RPMI7951 (cell line): ENCODE results near the gene TIMP3. TPM values are rescaled to one million over a fixed set of nuclear protein-coding genes. Genes with fewer than 3 reads are reported as not detected.

ENCODE experiments used
- DNase-seq: peaks from one replicate; pipeline ENCODE4 v3.0.0-alpha.2; 2012; ENCODE audit warnings: low read depth
- total RNA-seq: library from RNA; depleted of rRNA; stranded (reverse); fragments of >200 nt; shearing (Covaris generic); gene quantifications from 2 replicates; pipeline ENCODE4 v1.2.3, GENCODE V29; 2014

TIMP3 gene
- total RNA-seq, 1 experiment from 2014 or later = 593 TPM

GRCh38 chr22:32785321-32786026 is 16.0 kb upstream of the TIMP3 start:
- no peak for DNase-seq

- DNase-seq = no peak
Measured at GRCh38 chr22:32786027-32786418, 15.5 kb upstream of the TIMP3 start.

- no peak for DNase-seq
Measured at GRCh38 chr22:32788904-32789624, 12.4 kb upstream of the TIMP3 start.

- DNase-seq = no peak
Measured at GRCh38 chr22:32789797-32790620, 11.5 kb upstream of the TIMP3 start.

GRCh38 chr22:32791056-32791455 is 10.4 kb upstream of the TIMP3 start:
- DNase-seq = no peak

- no peak for DNase-seq
Measured at GRCh38 chr22:32791485-32791884, 10.0 kb upstream of the TIMP3 start.

- DNase-seq = no peak
Measured at GRCh38 chr22:32793589-32793988, 7.9 kb upstream of the TIMP3 start.

GRCh38 chr22:32794449-32795213 is 6.9 kb upstream of the TIMP3 start:
- DNase-seq = peak; percentile 48

GRCh38 chr22:32795214-32795596 is 6.3 kb upstream of the TIMP3 start:
- no peak for DNase-seq

- DNase-seq = peak; percentile 99
Measured at GRCh38 chr22:32796865-32797573, 4.5 kb upstream of the TIMP3 start.

GRCh38 chr22:32799496-32799895 is 2.0 kb upstream of the TIMP3 start:
- DNase-seq = no peak

GRCh38 chr22:32800158-32800882 is 1.2 kb upstream of the TIMP3 start:
- no peak for DNase-seq

GRCh38 chr22:32800994-32801536 is 440 bp upstream of the TIMP3 start:
- DNase-seq = no peak

GRCh38 chr22:32802237-32802765 is 796 bp downstream of the TIMP3 start:
- DNase-seq = no peak

- DNase-seq = peak; percentile 45
Measured at GRCh38 chr22:32803020-32803737, 1.7 kb downstream of the TIMP3 start.

- peak; percentile 56 for DNase-seq
Measured at GRCh38 chr22:32803738-32804435, 2.4 kb downstream of the TIMP3 start.

- DNase-seq = peak; percentile 48
Measured at GRCh38 chr22:32804531-32805360, 3.2 kb downstream of the TIMP3 start.
